ENCODE data around the gene GPATCH4.

- TF ChIP-seq CTCF (conservative IDR thresholded peaks at IDR 0.05; ENCODE audit: low read length) (no peak), EZH2phosphoT487 (IDR thresholded peaks at IDR 0.05; ENCODE audit: borderline replicate concordance, low read depth, low read length) (no peak)
Measured at GRCh38 chr1:156551066-156551643, 50.1 kb downstream of the GPATCH4 start.
